ENCODE data around the gene ATXN1.

- TF ChIP-seq MAX (IDR thresholded peaks at IDR 0.05): no peak
- TF ChIP-seq CTCF (IDR thresholded peaks at IDR 0.05): no peak
- TF ChIP-seq RARB (CRISPR knock-in tag; IDR thresholded peaks at IDR 0.05): no peak
- no peak for TF ChIP-seq EP300 (IDR thresholded peaks at IDR 0.05)
- no peak for TF ChIP-seq ZNF302 (CRISPR knock-in tag; IDR thresholded peaks at IDR 0.05)
- no peak for TF ChIP-seq HOXB13 (CRISPR knock-in tag; IDR thresholded peaks at IDR 0.05; ENCODE audit: low read depth)
- no peak for TF ChIP-seq SREBF2 (IDR thresholded peaks at IDR 0.05)
These were observed 71.3 kb downstream of the ATXN1 start for GRCh38 chr6:16689788-16690607.
